IMR-90 (cell line): ENCODE data around the gene PLCB4. TPM values are rescaled to one million over a fixed set of nuclear protein-coding genes. Genes with fewer than 3 reads are reported as not detected.

Experiments used
- ATAC-seq: fragments of 200-7000 bp; cut with Tn5 transposase; 2 replicates; pipeline ENCODE4 v1.9.1; 2020; ENCODE audit warnings: low read depth, mild to moderate bottlenecking, moderate library complexity
- BruUV-seq: library from RNA; stranded (reverse); fragments of 400-500 nt; replicated peaks from 2 replicates; lab custom pipeline; 2021; lab: Mats Ljungman, UMichigan
- CTCF ChIA-PET: fragments of 300-600 bp; formaldehyde crosslinking; extraction: SDS; loops from one replicate; lab custom pipeline; 2021; ENCODE audit warnings: antibody characterized with exemption; lab: Yijun Ruan, JAX
- POLR2A ChIA-PET: fragments of 300-600 bp; sonication (Branson Sonifier 250); formaldehyde crosslinking; loops from one replicate; lab custom pipeline; 2022; ENCODE audit warnings: antibody characterized with exemption; ENCODE audit not compliant: unreplicated experiment; lab: Charles Lee
- DNase-seq: peaks from one replicate; pipeline ENCODE4 v3.0.0; 2013
- H2AFZ ChIP-seq: replicated peaks from 2 replicates; pipeline ENCODE3; 2013; ENCODE audit warnings: low read length, mild to moderate bottlenecking; ENCODE audit not compliant: poor library complexity
- H2AK5ac ChIP-seq: 2 replicates; pipeline ENCODE4 v1.6.1; 2013; ENCODE audit warnings: low read depth, low read length, inconsistent platforms
- H2AK9ac ChIP-seq: replicated peaks from 2 replicates; pipeline ENCODE3; 2013; ENCODE audit warnings: mild to moderate bottlenecking, low read depth, low read length, moderate library complexity; ENCODE audit not compliant: poor library complexity
- H2BK120ac ChIP-seq: 2 replicates; pipeline ENCODE4 v1.6.1; 2013; ENCODE audit warnings: low read depth, low read length, inconsistent platforms
- H2BK15ac ChIP-seq: 3 replicates; pipeline ENCODE4 v1.6.1; 2013; ENCODE audit warnings: low read depth, low read length, inconsistent platforms
- H2BK20ac ChIP-seq: 2 replicates; pipeline ENCODE4 v1.6.1; 2013; ENCODE audit warnings: low read depth, mild to moderate bottlenecking, inconsistent platforms, low read length, moderate library complexity
- H2BK5ac ChIP-seq: 2 replicates; pipeline ENCODE4 v1.6.1; 2013; ENCODE audit warnings: mild to moderate bottlenecking, low read depth, low read length, inconsistent platforms; ENCODE audit not compliant: poor library complexity, severe bottlenecking
- H3K14ac ChIP-seq: replicated peaks from 2 replicates; pipeline ENCODE4 v1.6.1; 2013; ENCODE audit warnings: low read depth, low read length, inconsistent platforms
- H3K18ac ChIP-seq: 2 replicates; pipeline ENCODE4 v1.6.1; 2013; ENCODE audit warnings: low read depth, low read length, control low read depth
- H3K23ac ChIP-seq: 2 replicates; pipeline ENCODE4 v1.6.1; 2013; ENCODE audit warnings: low read depth, low read length, inconsistent platforms
- H3K27ac ChIP-seq: 2 replicates; pipeline ENCODE4 v1.5.1; 2013; ENCODE audit warnings: mild to moderate bottlenecking, control low read depth, low read length; ENCODE audit not compliant: insufficient read depth
- H3K27me3 ChIP-seq: 2 replicates; pipeline ENCODE4 v1.6.1; 2013; ENCODE audit warnings: low read length; ENCODE audit not compliant: control insufficient read depth, insufficient read depth
- H3K36me3 ChIP-seq: 2 replicates; pipeline ENCODE4 v1.6.1; 2013; ENCODE audit warnings: low read length, mixed read lengths; ENCODE audit not compliant: control insufficient read depth, insufficient read depth
- H3K4ac ChIP-seq: 2 replicates; pipeline ENCODE4 v1.6.1; 2013; ENCODE audit warnings: low read depth, low read length, inconsistent platforms
- H3K4me1 ChIP-seq: 2 replicates; pipeline ENCODE4 v1.6.1; 2013; ENCODE audit warnings: low read length, mixed read lengths; ENCODE audit not compliant: control insufficient read depth, insufficient read depth
- H3K4me2 ChIP-seq: 2 replicates; pipeline ENCODE4 v1.6.1; 2013; ENCODE audit warnings: low read depth, mild to moderate bottlenecking, control low read depth, low read length, moderate library complexity
- H3K4me3 ChIP-seq: 2 replicates; pipeline ENCODE4 v1.5.1; 2013; ENCODE audit warnings: low read depth, mild to moderate bottlenecking, control low read depth, low read length, moderate library complexity; ENCODE audit not compliant: insufficient read depth
- H3K56ac ChIP-seq: 2 replicates; pipeline ENCODE4 v1.6.1; 2013; ENCODE audit warnings: low read length, inconsistent platforms; ENCODE audit not compliant: insufficient read depth; ENCODE audit errors: extremely low read depth
- H3K79me1 ChIP-seq, 2 experiments: 2 replicates each; pipeline ENCODE4 v1.6.1; 2013; ENCODE audit warnings: low read length in 2 of 2, inconsistent platforms in 1 of 2, low read depth in 1 of 2
- H3K9ac ChIP-seq: 2 replicates; pipeline ENCODE4 v1.6.1; 2013; ENCODE audit warnings: low read depth, low read length, control low read depth
- H3K9me1 ChIP-seq: 2 replicates; pipeline ENCODE4 v1.6.1; 2013; ENCODE audit warnings: low read length, inconsistent platforms; ENCODE audit not compliant: insufficient read depth
- H3K9me3 ChIP-seq: 2 replicates; pipeline ENCODE4 v1.6.1; 2013; ENCODE audit warnings: low read length; ENCODE audit not compliant: control insufficient read depth, insufficient read depth
- H4K20me1 ChIP-seq: 2 replicates; pipeline ENCODE4 v1.6.1; 2013; ENCODE audit warnings: low read length, inconsistent platforms; ENCODE audit not compliant: insufficient read depth
- H4K5ac ChIP-seq: 2 replicates; pipeline ENCODE4 v1.6.1; 2013; ENCODE audit warnings: mild to moderate bottlenecking, low read depth, low read length, control low read depth
- H4K8ac ChIP-seq, 2 experiments: 2 replicates each; pipeline ENCODE4 v1.6.1; 2013; ENCODE audit warnings: low read depth in 2 of 2, low read length in 2 of 2, control low read depth in 1 of 2, inconsistent platforms in 1 of 2
- H4K91ac ChIP-seq: 2 replicates; pipeline ENCODE4 v1.6.1; 2013; ENCODE audit warnings: low read depth, low read length, inconsistent platforms; ENCODE audit not compliant: insufficient read depth
- MXI1 ChIP-seq: IDR thresholded peaks from 2 replicates; pipeline ENCODE4 v1.6.1; 2012; ENCODE audit warnings: low read depth, mild to moderate bottlenecking, low read length, moderate library complexity, borderline replicate concordance
- NFE2L2 ChIP-seq: fragments of 150-350 bp; IDR thresholded peaks from 2 replicates; pipeline ENCODE4 v1.6.1; 2016; ENCODE audit warnings: low read depth, mild to moderate bottlenecking, low read length
- WGBS, 2 experiments: methylation state at CpG; one replicate each; pipeline versions ENCODE4 v1.1.5 to v1.1.7; 2013; ENCODE audit warnings: missing lambda C conversion rate in 2 of 2; ENCODE audit not compliant: insufficient read length in 1 of 2; ENCODE audit errors: extremely low coverage in 2 of 2; 5-methylcytosine and 5-hydroxymethylcytosine counted together
- dilution Hi-C: fragments of 300-500 bp; cut with HindIII; formaldehyde crosslinking; loops from one replicate; pipeline ENCODE4 v1.14.3; 2018; ENCODE audit warnings: low sequenced_read_pairs; ENCODE audit not compliant: unreplicated experiment
- in situ Hi-C: fragments of 300-500 bp; cut with MboI; formaldehyde crosslinking; loops from 3 replicates; pipeline ENCODE4 v1.14.3; 2019; ENCODE audit warnings: low sequenced_read_pairs, inconsistent platforms, mixed read lengths
- intact Hi-C: fragments of 100-400 bp; cut with micrococcal nuclease; formaldehyde crosslinking; loops from 2 replicates; pipeline ENCODE4 v1.10.0; 2022
- polyA plus RNA-seq, 3 experiments: library from polyadenylated mRNA; depleted of rRNA; stranded (reverse); fragments of >200 nt; gene quantifications; 2 replicates each; pipeline ENCODE4 v1.2.3, GENCODE V29; 2012; ENCODE audit warnings: low replicate concordance in 1 of 3
- total RNA-seq: library from RNA; depleted of rRNA; stranded (reverse); fragments of >200 nt; gene quantifications from 2 replicates; pipeline ENCODE4 v1.2.3, GENCODE V29; 2012
- TF ChIP-seq, protein P1 (sequence below): fragments of 150-350 bp; IDR thresholded peaks from 2 replicates; pipeline ENCODE4 v1.6.1; 2017; ENCODE audit warnings: mild to moderate bottlenecking, antibody characterized with exemption, low read length, low read depth

PLCB4 gene
- total and polyA plus RNA-seq, 2 of the 4 experiments (the other 2 are of a cell fraction) = 12.5 to 24.0 TPM

DNA sequence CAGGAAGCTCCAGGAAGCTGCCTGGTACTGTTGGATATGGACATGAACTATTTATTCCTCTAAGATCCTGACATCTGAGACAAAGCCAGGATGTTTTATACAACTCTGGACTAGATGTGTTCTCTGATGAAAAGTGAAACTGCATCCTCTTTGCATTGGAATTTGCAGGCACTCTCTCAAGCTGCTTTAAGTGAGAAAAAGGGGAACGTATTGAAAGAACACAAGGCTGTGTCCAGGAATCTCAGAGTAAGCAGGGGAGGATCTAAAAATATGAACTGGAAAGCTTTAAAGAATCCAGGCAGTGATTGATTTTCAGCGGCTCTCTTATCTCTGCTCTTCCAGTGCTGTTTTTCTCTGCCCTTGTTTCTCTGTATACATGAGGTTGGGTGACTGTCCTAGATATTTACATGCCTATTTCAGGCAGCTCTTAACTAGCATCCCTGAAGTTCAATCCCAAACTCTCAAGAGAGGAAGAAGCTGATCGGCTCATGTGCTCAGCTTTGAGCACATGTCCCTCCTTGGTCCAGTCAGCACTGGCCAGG, 193.8 kb downstream of the PLCB4 start:
- Histone ChIP-seq H3K56ac (peak overlapping the region; percentile 0; the same call in 1 of the 2 replicates), H2AK9ac (no peak overlapping the region), H3K79me1 (peaks cover 26 to 49% of the 10 kb centered on the region in 2 experiments), H4K8ac (peak overlapping the region in 1 of 2 experiments; percentile 22; a peak in 1 of 4 replicates), H4K91ac (no peak overlapping the region), H2BK15ac (peak overlapping the region; percentile 18; the same call in 1 of the 3 replicates), H3K36me3 (no peaks in the 10 kb centered on the region; the same call in 1 of the 2 replicates), H3K27ac (peak overlapping the region; percentile 14; the same call in 1 of the 2 replicates), H3K9ac (peak overlapping the region; percentile 32; the same call in 1 of the 2 replicates), H3K27me3 (no peaks in the 10 kb centered on the region), H2BK5ac (peak overlapping the region; percentile 9), H3K4me1 (peaks cover 7% of the 10 kb centered on the region), H2AFZ (no peak overlapping the region), H2AK5ac (no peak overlapping the region; the same call in 1 of the 2 replicates), H3K18ac (peak overlapping the region; percentile 11; the same call in 1 of the 2 replicates), H3K4ac (0 out of 2 replicates have a peak overlapping the region, but pooled peaks have one; percentile 44), H3K9me1 (peaks cover 13% of the 10 kb centered on the region), H3K23ac (peak overlapping the region; percentile 19; the same call in 1 of the 2 replicates), H3K4me3 (peak overlapping the region; percentile 18; the same call in 1 of the 2 replicates), H2BK20ac (no peak overlapping the region), H3K14ac (peak overlapping the region; percentile 49; the same call in 1 of the 2 replicates), H3K4me2 (peak overlapping the region; percentile 71), H4K20me1 (peaks cover 5% of the 10 kb centered on the region; the same call in 1 of the 2 replicates), H4K5ac (peak overlapping the region; percentile 5; the same call in 1 of the 2 replicates), H2BK120ac (peak overlapping the region; percentile 57; the same call in 1 of the 2 replicates), H3K9me3 (no peaks in the 10 kb centered on the region)
- no peak for TF ChIP-seq NFE2L2
- TF ChIP-seq, protein P1, sequence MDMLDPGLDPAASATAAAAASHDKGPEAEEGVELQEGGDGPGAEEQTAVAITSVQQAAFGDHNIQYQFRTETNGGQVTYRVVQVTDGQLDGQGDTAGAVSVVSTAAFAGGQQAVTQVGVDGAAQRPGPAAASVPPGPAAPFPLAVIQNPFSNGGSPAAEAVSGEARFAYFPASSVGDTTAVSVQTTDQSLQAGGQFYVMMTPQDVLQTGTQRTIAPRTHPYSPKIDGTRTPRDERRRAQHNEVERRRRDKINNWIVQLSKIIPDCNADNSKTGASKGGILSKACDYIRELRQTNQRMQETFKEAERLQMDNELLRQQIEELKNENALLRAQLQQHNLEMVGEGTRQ = peak; percentile 40; the same call in 1 of the 2 replicates
- TF ChIP-seq MXI1 = no peak
- ChIA-PET POLR2A (no interaction called here), CTCF (interaction anchor here (1.0 to 1.5 kb wide), 2 partner anchors 15 to 408 kb away, joined by 3 read pairs; no protein-coding TSS in a partner anchor)
- dilution Hi-C loops = no loop called here
- in situ Hi-C loops = no loop called here
- BruUV-seq = no TSS peak
- ATAC-seq = peak; percentile 67
- intact Hi-C loops = no loop called here
- 17% methylated on average over 1 of the region's 3 CpGs; no CpG with 5 or more reads in 1 of the 2 experiments for WGBS, 2 experiments
- DNase-seq = peak; percentile 30
